Mammary epithelial cell (primary cell): Measurements from ENCODE around the gene SOX11.

Experiments used
- EZH2 ChIP-seq: IDR thresholded peaks from 2 replicates; pipeline ENCODE4 v1.6.1; 2012; ENCODE audit warnings: low read length, inconsistent platforms, borderline replicate concordance
- TF ChIP-seq, protein P1 (sequence below), 2 donors: IDR thresholded peaks in 1 of 2; conservative IDR thresholded peaks in 1 of 2; 2 replicates each; pipeline ENCODE4 v1.5.1; 2011 to 2012; ENCODE audit warnings: inconsistent platforms in 2 of 2, low read length in 2 of 2, mild to moderate bottlenecking in 2 of 2, control low read depth in 1 of 2, low read depth in 1 of 2; ENCODE audit not compliant: insufficient read depth in 1 of 2; ENCODE audit errors: extremely low read depth in 1 of 2

DNA sequence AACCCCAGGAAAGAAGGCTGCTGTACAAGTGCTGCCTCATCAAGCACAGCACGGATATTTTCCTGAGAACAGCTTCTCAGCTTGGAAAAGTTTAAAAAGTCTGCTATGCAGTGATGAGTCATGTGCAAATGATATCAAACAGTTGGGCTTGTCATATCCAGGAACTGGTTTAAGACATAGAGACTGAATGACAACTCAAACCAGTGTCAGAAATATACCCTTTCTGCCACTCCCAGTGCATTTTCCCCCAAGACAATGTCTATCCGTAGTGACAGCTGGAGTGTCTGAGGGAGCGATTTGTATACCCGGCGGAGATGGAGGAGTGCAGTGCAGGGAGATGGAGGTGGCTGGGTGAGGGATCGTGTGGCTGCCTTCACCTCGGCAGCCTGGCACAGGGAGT, 28.2 kb downstream of the SOX11 start:
- no peak for TF ChIP-seq EZH2
- TF ChIP-seq, protein P1, sequence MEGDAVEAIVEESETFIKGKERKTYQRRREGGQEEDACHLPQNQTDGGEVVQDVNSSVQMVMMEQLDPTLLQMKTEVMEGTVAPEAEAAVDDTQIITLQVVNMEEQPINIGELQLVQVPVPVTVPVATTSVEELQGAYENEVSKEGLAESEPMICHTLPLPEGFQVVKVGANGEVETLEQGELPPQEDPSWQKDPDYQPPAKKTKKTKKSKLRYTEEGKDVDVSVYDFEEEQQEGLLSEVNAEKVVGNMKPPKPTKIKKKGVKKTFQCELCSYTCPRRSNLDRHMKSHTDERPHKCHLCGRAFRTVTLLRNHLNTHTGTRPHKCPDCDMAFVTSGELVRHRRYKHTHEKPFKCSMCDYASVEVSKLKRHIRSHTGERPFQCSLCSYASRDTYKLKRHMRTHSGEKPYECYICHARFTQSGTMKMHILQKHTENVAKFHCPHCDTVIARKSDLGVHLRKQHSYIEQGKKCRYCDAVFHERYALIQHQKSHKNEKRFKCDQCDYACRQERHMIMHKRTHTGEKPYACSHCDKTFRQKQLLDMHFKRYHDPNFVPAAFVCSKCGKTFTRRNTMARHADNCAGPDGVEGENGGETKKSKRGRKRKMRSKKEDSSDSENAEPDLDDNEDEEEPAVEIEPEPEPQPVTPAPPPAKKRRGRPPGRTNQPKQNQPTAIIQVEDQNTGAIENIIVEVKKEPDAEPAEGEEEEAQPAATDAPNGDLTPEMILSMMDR (conservative IDR thresholded peaks at IDR 0.05 in 1 of 2, IDR thresholded peaks at IDR 0.05 in 1 of 2; ENCODE audit: extremely low read depth in 1 of 2, insufficient read depth in 1 of 2, low read depth in 1 of 2, low read length in 2 of 2), result no peak
